IMR-90 (cell line): ENCODE data around the gene FBXO44.

ENCODE experiments used
- BHLHE40 ChIP-seq: fragments of 150-350 bp; IDR thresholded peaks from 2 replicates; pipeline ENCODE4 v1.6.1; 2016; ENCODE audit warnings: mild to moderate bottlenecking, low read depth, low read length
- CEBPB ChIP-seq: IDR thresholded peaks from 2 replicates; pipeline ENCODE4 v1.6.1; 2012; ENCODE audit warnings: low read depth, low read length, improper control_type of control experiment
- CTCF ChIP-seq: conservative IDR thresholded peaks from 2 replicates; pipeline ENCODE4 v1.5.1; 2012; ENCODE audit warnings: mild to moderate bottlenecking, low read depth, low read length, improper control_type of control experiment
- MAFK ChIP-seq: IDR thresholded peaks from 2 replicates; pipeline ENCODE4 v1.6.1; 2012; ENCODE audit warnings: low read depth, low read length, improper control_type of control experiment
- MAZ ChIP-seq: IDR thresholded peaks from 2 replicates; pipeline ENCODE4 v1.6.1; 2012; ENCODE audit warnings: low read depth, mild to moderate bottlenecking, low read length, improper control_type of control experiment, moderate library complexity, borderline replicate concordance
- NFE2L2 ChIP-seq: fragments of 150-350 bp; IDR thresholded peaks from 2 replicates; pipeline ENCODE4 v1.6.1; 2016; ENCODE audit warnings: low read depth, mild to moderate bottlenecking, low read length
- POLR2A ChIP-seq: IDR thresholded peaks from 2 replicates; pipeline ENCODE4 v1.6.1; 2012; ENCODE audit warnings: mild to moderate bottlenecking, low read depth, low read length
- RAD21 ChIP-seq: IDR thresholded peaks from 2 replicates; pipeline ENCODE4 v1.6.1; 2012; ENCODE audit warnings: low read length, improper control_type of control experiment
- RFX5 ChIP-seq: IDR thresholded peaks from 2 replicates; pipeline ENCODE4 v1.8.0; 2012; ENCODE audit warnings: low read depth, mild to moderate bottlenecking, low read length, moderate library complexity
- TF ChIP-seq, protein P1 (sequence below): fragments of 150-350 bp; IDR thresholded peaks from 2 replicates; pipeline ENCODE4 v1.6.1; 2017; ENCODE audit warnings: mild to moderate bottlenecking, antibody characterized with exemption, low read length, low read depth

- TF ChIP-seq POLR2A (no peak), CTCF (no peak), CEBPB (no peak), MAZ (no peak), RFX5 (no peak), BHLHE40 (no peak), MAFK (no peak), RAD21 (no peak), NFE2L2 (no peak)
- TF ChIP-seq, protein P1, sequence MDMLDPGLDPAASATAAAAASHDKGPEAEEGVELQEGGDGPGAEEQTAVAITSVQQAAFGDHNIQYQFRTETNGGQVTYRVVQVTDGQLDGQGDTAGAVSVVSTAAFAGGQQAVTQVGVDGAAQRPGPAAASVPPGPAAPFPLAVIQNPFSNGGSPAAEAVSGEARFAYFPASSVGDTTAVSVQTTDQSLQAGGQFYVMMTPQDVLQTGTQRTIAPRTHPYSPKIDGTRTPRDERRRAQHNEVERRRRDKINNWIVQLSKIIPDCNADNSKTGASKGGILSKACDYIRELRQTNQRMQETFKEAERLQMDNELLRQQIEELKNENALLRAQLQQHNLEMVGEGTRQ, result no peak
Measured at GRCh38 chr1:11628767-11629166, 25.9 kb upstream of the FBXO44 start.
